ENCODE results near the gene BTBD18. TPM values are rescaled to one million over a fixed set of nuclear protein-coding genes. Genes with fewer than 3 reads are reported as not detected.
A peak's percentile ranks its signal among the peaks of the same experiment; 100 is the strongest.

BTBD18 gene, protein sequence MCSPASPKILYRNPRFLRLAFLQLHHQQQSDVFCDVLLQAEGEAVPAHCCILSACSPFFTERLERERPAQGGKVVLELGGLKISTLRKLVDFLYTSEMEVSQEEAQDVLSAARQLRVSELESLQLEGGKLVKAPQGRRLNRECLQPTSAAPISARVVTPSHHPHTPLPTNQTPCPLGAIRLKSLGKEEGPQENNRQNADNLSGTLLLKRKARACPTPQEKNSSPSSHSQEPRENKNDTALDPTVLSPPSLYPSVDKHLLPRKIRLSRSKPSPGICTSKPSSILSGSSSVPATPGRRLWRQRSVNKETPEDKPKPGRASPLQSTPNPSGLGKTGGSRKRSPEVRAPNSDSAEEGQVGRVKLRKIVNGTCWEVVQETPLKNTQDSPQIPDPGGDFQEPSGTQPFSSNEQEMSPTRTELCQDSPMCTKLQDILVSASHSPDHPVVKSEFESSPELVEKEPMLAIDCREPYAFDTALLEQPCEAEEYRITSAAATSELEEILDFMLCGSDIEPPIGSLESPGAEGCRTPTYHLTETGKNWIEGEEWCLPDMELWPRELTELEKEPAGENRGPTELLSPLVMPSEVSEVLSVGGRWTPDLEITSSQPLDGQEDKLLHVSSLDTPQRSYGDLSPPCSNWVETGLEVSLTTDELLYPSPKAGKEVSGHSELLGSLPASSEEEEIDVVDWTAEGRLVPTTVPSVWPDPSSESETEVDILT
- not detected for total RNA-seq
- polyA plus RNA-seq = under 1 TPM in 1 of 3 donors, not detected in 2; 0.03 TPM

DNA sequence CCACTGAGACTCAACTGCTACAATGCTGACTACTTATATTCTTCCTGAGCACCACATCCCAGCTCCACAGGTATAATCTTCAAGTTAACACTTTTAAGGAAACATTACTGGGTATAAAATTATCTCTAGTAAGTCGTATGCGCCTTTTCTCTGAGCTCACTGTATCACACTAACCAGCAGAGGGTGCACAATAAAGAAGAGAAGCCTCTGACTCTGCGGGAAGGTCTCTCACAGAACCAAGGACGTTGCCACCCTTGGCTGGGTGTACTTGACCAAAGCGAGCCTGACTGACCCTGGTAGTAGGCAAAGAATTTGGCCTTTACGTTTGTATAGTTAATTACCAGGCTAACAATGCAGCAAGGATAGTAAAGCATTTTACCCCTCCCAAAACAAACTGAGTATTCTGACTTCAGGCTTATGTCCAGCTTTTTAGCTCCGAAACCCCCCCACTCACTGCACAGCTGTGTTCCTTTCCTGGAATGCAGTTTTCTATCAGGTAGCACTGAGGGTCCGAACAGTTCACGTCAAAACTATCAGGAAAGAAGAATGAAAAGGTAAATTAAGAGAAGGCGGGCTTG is at the start of gene BTBD18:
Gene BTBD18, minus strand, starts transcription at position 144 of the 578 bp plus-strand sequence. CDS start 631 bp downstream, outside the sequence.
- DNase-seq = no peak
- WGBS, 2 donors = 29 to 60% methylated on average over 10 of the region's 10 CpGs
- H3K27ac ChIP-seq = no peak within 1 kb of the TSS
- H3K36me3 ChIP-seq = no peaks in the 10 kb centered on the region
- H3K27me3 ChIP-seq = no peaks in the 10 kb centered on the region
- no peak for TF ChIP-seq EP300 (IDR thresholded peaks at IDR 0.05)
- TF ChIP-seq, protein P1, sequence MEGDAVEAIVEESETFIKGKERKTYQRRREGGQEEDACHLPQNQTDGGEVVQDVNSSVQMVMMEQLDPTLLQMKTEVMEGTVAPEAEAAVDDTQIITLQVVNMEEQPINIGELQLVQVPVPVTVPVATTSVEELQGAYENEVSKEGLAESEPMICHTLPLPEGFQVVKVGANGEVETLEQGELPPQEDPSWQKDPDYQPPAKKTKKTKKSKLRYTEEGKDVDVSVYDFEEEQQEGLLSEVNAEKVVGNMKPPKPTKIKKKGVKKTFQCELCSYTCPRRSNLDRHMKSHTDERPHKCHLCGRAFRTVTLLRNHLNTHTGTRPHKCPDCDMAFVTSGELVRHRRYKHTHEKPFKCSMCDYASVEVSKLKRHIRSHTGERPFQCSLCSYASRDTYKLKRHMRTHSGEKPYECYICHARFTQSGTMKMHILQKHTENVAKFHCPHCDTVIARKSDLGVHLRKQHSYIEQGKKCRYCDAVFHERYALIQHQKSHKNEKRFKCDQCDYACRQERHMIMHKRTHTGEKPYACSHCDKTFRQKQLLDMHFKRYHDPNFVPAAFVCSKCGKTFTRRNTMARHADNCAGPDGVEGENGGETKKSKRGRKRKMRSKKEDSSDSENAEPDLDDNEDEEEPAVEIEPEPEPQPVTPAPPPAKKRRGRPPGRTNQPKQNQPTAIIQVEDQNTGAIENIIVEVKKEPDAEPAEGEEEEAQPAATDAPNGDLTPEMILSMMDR (IDR thresholded peaks at IDR 0.05) = peak in 2 of 4 experiments; percentile 29 to 30
- no peaks in the 10 kb centered on the region for H3K9me3 ChIP-seq
- no peak within 1 kb of the TSS for H3K4me3 ChIP-seq
- intact Hi-C loops (cut with DNase I) = loop anchor here (2.0 kb wide), 1 partner anchor 47 kb away; no protein-coding TSS in a partner anchor
- H3K4me1 ChIP-seq = no peaks in the 10 kb centered on the region

DNA sequence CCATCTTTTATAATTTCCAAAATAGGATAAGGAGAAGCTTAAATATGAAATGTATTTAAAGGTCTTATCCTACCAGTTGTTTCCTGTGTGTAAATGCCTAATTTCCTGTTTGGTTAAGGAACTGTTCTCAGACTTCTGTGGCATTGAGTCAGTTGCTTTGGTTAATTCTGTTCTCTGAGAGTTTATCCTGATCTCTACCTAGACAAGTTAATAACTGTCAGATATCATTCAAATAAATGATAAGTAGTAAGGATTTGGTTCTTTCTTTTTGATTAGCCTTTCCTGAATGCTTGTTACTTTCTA is 49.5 kb upstream of the BTBD18 start:
- H3K4me1 ChIP-seq = peaks cover 0 to 42% (median 35%) of the 10 kb centered on the region in 4 donors
- no peaks in the 10 kb centered on the region for H3K9me3 ChIP-seq
- peak overlapping the region in 3 of 4 donors; percentile 55 to 76 (median 69) for H3K27ac ChIP-seq
- TF ChIP-seq POLR2AphosphoS5 (IDR thresholded peaks at IDR 0.05) (no peak), EP300 (IDR thresholded peaks at IDR 0.05) (no peak), POLR2A (IDR thresholded peaks at IDR 0.05) (no peak)
- TF ChIP-seq, protein P1 (IDR thresholded peaks at IDR 0.05) = no peak
- no peak overlapping the region for H3K4me3 ChIP-seq
- H3K36me3 ChIP-seq = peaks cover 29 to 74% (median 51%) of the 10 kb centered on the region in 4 donors
- H3K27me3 ChIP-seq = no peaks in the 10 kb centered on the region
- intact Hi-C loops (cut with DNase I) = loop anchor here (2.0 to 10.0 kb wide), 3 partner anchors 60 to 236 kb away; partner anchors contain the start of genes SELENOH, UBE2L6 and ZDHHC5
- DNase-seq = no peak

DNA sequence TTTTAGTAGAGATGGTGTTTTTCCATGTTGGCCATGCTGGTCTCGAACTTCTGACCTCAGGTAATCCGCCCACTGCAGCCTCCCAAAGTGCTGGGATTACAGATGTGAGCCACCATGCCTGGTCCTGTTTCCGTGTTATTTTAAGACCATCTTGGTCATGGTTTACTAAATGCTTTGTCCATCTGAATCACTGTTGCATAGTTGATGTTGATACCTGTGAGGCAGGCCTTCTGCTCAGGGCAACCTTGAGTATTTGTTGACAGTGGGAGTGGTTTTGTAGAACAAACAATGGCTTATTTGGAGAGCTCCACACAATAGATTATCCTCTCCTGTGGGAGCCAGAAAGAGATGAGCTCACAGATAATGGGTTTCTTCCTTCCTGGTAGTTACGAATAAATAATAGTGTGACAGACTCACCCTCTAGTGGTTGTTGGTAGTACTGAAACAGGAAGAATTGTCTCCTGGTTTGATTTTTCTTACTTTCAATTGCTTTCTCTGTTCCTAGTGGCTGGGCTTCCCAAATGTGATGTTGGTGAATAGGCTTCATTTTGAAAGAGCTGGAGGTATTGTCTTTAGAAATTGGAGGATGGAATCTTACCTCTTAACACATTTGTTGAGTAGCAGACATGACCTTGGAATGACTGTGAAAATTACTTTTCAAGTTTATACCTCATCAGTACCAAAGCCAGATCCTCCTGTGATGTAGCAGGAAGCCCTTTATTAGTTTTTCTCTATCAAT is 49.0 kb upstream of the BTBD18 start:
- Histone ChIP-seq H3K36me3 (peaks cover 24 to 74% (median 52%) of the 10 kb centered on the region in 4 donors), H3K27ac (peak overlapping the region; percentile 55 to 76 (median 70))
- intact Hi-C loops (cut with DNase I) = loop anchor here (1.0 to 10.0 kb wide), 4 partner anchors 37 to 236 kb away; partner anchors contain the start of genes SELENOH, UBE2L6 and ZDHHC5

More for the DNA sequence above, 49.0 kb upstream of the BTBD18 start:
- Histone ChIP-seq H3K4me3 (no peak overlapping the region), H3K27me3 (no peaks in the 10 kb centered on the region), H3K4me1 (peaks cover 0 to 42% (median 35%) of the 10 kb centered on the region in 4 donors), H3K9me3 (no peaks in the 10 kb centered on the region)
- WGBS, 2 donors = 34 to 58% methylated on average over 4 of the region's 4 CpGs
- no peak for DNase-seq
- TF ChIP-seq EP300 (IDR thresholded peaks at IDR 0.05) = no peak
- TF ChIP-seq, protein P1 (IDR thresholded peaks at IDR 0.05) = peak; percentile 75 to 96 (median 83)
- no peak for TF ChIP-seq POLR2A (IDR thresholded peaks at IDR 0.05)
- peak in 2 of 4 donors; percentile 20 to 28 for TF ChIP-seq POLR2AphosphoS5 (IDR thresholded peaks at IDR 0.05)
